ENCODE results near the gene CCNB2.

DNA sequence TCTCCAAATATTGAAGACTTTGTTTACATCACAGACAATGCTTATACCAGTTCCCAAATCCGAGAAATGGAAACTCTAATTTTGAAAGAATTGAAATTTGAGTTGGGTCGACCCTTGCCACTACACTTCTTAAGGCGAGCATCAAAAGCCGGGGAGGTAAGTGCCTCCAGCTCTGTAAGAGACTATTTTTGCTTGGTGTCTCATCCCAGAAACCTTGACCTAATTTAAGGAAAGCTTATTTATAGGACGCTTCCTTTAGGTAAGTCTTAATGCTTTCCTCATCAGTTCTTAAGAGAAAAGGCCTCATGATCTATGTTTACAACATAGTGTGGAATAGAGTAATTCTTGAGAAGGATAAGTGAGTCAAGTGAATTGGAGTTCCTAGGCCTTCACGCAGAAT, 11.8 kb downstream of the CCNB2 start:
- TF ChIP-seq CTCF (conservative IDR thresholded peaks at IDR 0.05) (no peak), EZH2 (IDR thresholded peaks at IDR 0.05; ENCODE audit: low read depth) (no peak)
